GM12878 (cell line): ENCODE measurements around the gene MGAT4B. TPM values are rescaled to one million over a fixed set of nuclear protein-coding genes. Genes with fewer than 3 reads are reported as not detected.

Source experiments
- ATAC-seq: fragments of 200-7000 bp; cut with Tn5 transposase; 3 replicates; pipeline ENCODE4 v1.9.1; 2020; ENCODE audit warnings: mild to moderate bottlenecking, moderate library complexity
- BruUV-seq: library from RNA; stranded (reverse); fragments of 400-500 nt; replicated peaks from 2 replicates; lab custom pipeline; 2021; lab: Mats Ljungman, UMichigan
- CTCF ChIA-PET: fragments of 300-600 bp; sonication (Branson Sonifier 250); formaldehyde crosslinking; extraction: SDS; loops from one replicate; lab custom pipeline; 2021; ENCODE audit warnings: inconsistent platforms; lab: Yijun Ruan, JAX
- POLR2A ChIA-PET: fragments of 350-600 bp; formaldehyde crosslinking; extraction: SDS; loops from one replicate; lab custom pipeline; 2021; ENCODE audit warnings: inconsistent platforms; lab: Charles Lee
- RAD21 ChIA-PET: fragments of 300-600 bp; sonication (Branson Sonifier 250); formaldehyde crosslinking; loops from one replicate; lab custom pipeline; 2023; ENCODE audit warnings: antibody characterized with exemption; ENCODE audit not compliant: unreplicated experiment; lab: Charles Lee
- SMC1A ChIA-PET: fragments of 300-600 bp; sonication (Branson Sonifier 250); formaldehyde crosslinking; loops from one replicate; lab custom pipeline; 2023; ENCODE audit not compliant: unreplicated experiment, uncharacterized antibody; lab: Charles Lee
- DNase-seq: peaks from one replicate; pipeline ENCODE4 v3.0.0-alpha.2; 2011; ENCODE audit warnings: low read depth, low spot score
- FAIRE-seq: peaks from 3 replicates; lab custom pipeline; 2011; peaks lifted over from hg19 to GRCh38; lab: Jason Lieb, UNC
- H2AFZ ChIP-seq: 2 replicates; pipeline ENCODE4 v1.6.0; 2011; ENCODE audit warnings: low read depth, low read length, control low read depth; ENCODE audit not compliant: control insufficient read depth
- H3K27ac ChIP-seq: 2 replicates; pipeline ENCODE4 v1.5.1; 2011; ENCODE audit warnings: control low read depth; ENCODE audit not compliant: control insufficient read depth, insufficient read depth
- H3K27me3 ChIP-seq, 2 experiments: replicated peaks in 1 of 2; 2 replicates each; pipeline versions ENCODE4 v1.6.0 to v1.6.1; 2011; ENCODE audit warnings: low read length in 1 of 2; ENCODE audit not compliant: control insufficient read depth in 2 of 2, insufficient read depth in 2 of 2
- H3K36me3 ChIP-seq, 2 experiments: 2 replicates each; pipeline ENCODE4 v1.5.1; 2011; ENCODE audit warnings: low read length in 1 of 2; ENCODE audit not compliant: control insufficient read depth in 2 of 2, insufficient read depth in 2 of 2
- H3K4me1 ChIP-seq: 2 replicates; pipeline ENCODE4 v1.6.1; 2011; ENCODE audit warnings: mild to moderate bottlenecking, low read length, moderate library complexity, mixed read lengths; ENCODE audit not compliant: control insufficient read depth, insufficient read depth
- H3K4me2 ChIP-seq: 2 replicates; pipeline ENCODE4 v1.6.0; 2011; ENCODE audit warnings: control low read depth; ENCODE audit not compliant: control insufficient read depth, insufficient read depth
- H3K4me3 ChIP-seq: fragments of 200-600 bp; sonication (generic); 2 replicates; pipeline ENCODE4 v1.5.1; 2016
- H3K79me2 ChIP-seq: 2 replicates; pipeline ENCODE4 v1.6.0; 2011; ENCODE audit warnings: low read length; ENCODE audit not compliant: control insufficient read depth, insufficient read depth
- H3K9ac ChIP-seq: 2 replicates; pipeline ENCODE4 v1.8.0; 2011; ENCODE audit warnings: low read length, control low read depth, mixed read lengths; ENCODE audit not compliant: control insufficient read depth, insufficient read depth
- H3K9me3 ChIP-seq: replicated peaks from 3 replicates; pipeline ENCODE4 v1.5.1; 2011; ENCODE audit warnings: mild to moderate bottlenecking, low read length; ENCODE audit not compliant: control insufficient read depth, insufficient read depth
- H4K20me1 ChIP-seq: 2 replicates; pipeline ENCODE4 v1.6.0; 2011; ENCODE audit not compliant: control insufficient read depth, insufficient read depth
- ATF2 ChIP-seq: IDR thresholded peaks from 2 replicates; pipeline ENCODE4 v1.6.1; 2012; ENCODE audit warnings: low read length, inconsistent platforms
- BMI1 ChIP-seq: fragments of 450-650 bp; IDR thresholded peaks from 2 replicates; pipeline ENCODE4 v1.6.1; 2016; ENCODE audit warnings: mild to moderate bottlenecking, moderate library complexity, borderline replicate concordance
- DPF2 ChIP-seq: fragments of 450-650 bp; IDR thresholded peaks from 2 replicates; pipeline ENCODE4 v1.6.1; 2017; ENCODE audit warnings: mild to moderate bottlenecking
- FOS ChIP-seq: IDR thresholded peaks from 3 replicates; pipeline ENCODE4 v1.6.1; 2011; ENCODE audit warnings: borderline replicate concordance; ENCODE audit not compliant: insufficient read length; ENCODE audit errors: extremely low read depth
- JUNB ChIP-seq: IDR thresholded peaks from 2 replicates; pipeline ENCODE4 v1.6.1; 2016; ENCODE audit warnings: antibody characterized with exemption, mild to moderate bottlenecking
- MTA3 ChIP-seq: IDR thresholded peaks from 2 replicates; pipeline ENCODE4 v1.6.1; 2012; ENCODE audit warnings: low read length, inconsistent platforms, borderline replicate concordance
- PAX8 ChIP-seq: fragments of 450-650 bp; IDR thresholded peaks from 2 replicates; pipeline ENCODE4 v1.6.1; 2017; ENCODE audit warnings: mild to moderate bottlenecking, moderate library complexity
- POU2F2 ChIP-seq: IDR thresholded peaks from 3 replicates; pipeline ENCODE4 v1.6.1; 2011; ENCODE audit warnings: low read depth, mild to moderate bottlenecking, low read length, borderline replicate concordance
- PRDM15 ChIP-seq: fragments of 450-650 bp; formaldehyde crosslinking; IDR thresholded peaks from 2 replicates; pipeline ENCODE4 v1.4.0; 2020; ENCODE audit warnings: mild to moderate bottlenecking, moderate library complexity
- SMAD1 ChIP-seq: fragments of 450-650 bp; IDR thresholded peaks from 2 replicates; pipeline ENCODE4 v1.6.1; 2018; ENCODE audit warnings: mild to moderate bottlenecking, low read depth; ENCODE audit not compliant: partially characterized antibody
- ZBTB40 ChIP-seq: fragments of 450-650 bp; IDR thresholded peaks from 2 replicates; pipeline ENCODE4 v1.6.1; 2016; ENCODE audit warnings: mild to moderate bottlenecking, moderate library complexity, borderline replicate concordance
- ZNF207 ChIP-seq: fragments of 450-650 bp; IDR thresholded peaks from 2 replicates; pipeline ENCODE4 v1.6.1; 2014; ENCODE audit warnings: antibody characterized with exemption, mild to moderate bottlenecking, borderline replicate concordance
- ZNF384 ChIP-seq: IDR thresholded peaks from 2 replicates; pipeline ENCODE4 v1.6.1; 2012; ENCODE audit warnings: low read depth, mild to moderate bottlenecking, low read length, improper control_type of control experiment, borderline replicate concordance
- WGBS: methylation state at CpG from one replicate; pipeline ENCODE4 v1.1.6; 2016; ENCODE audit warnings: low lambda C conversion rate; ENCODE audit not compliant: insufficient replicate concordance, insufficient coverage; ENCODE audit errors: missing lambda C conversion rate; 5-methylcytosine and 5-hydroxymethylcytosine counted together
- in situ Hi-C: fragments of 300-500 bp; cut with MboI; formaldehyde crosslinking; loops from 9 replicates; pipeline ENCODE4 v1.14.3; 2018; ENCODE audit warnings: mixed read lengths
- intact Hi-C: fragments of 100-400 bp; cut with micrococcal nuclease; formaldehyde crosslinking; loops from one replicate; pipeline ENCODE4 v1.14.2; 2022; ENCODE audit not compliant: unreplicated experiment
- polyA plus RNA-seq, 11 experiments: library from polyadenylated mRNA; depleted of rRNA in 4 of 11; unstranded in 6 of 11; stranded (reverse) in 5 of 11; fragments of >200 nt; fragmentation: Nextera tagmentation in 4 of 11; fragmentation: Illumina TruSeq in 1 of 11; extraction: Ambion mirVana in 4 of 11; extraction: Trizol in 1 of 11; gene quantifications; 1 replicate in 1 of 11; 2 replicates in 10 of 11; pipeline versions ENCODE4 v1.2.1 to v1.2.3, GENCODE V29; 2011 to 2016; ENCODE audit warnings: inconsistent platforms in 2 of 11, missing spikeins in 2 of 11, low read depth in 1 of 11
- total RNA-seq, 4 experiments: library from RNA; depleted of rRNA in 3 of 4; stranded (reverse); fragments of >200 nt in 3 of 4; fragmentation: Illumina TruSeq in 1 of 4; extraction: Trizol in 1 of 4; gene quantifications; 2 replicates each; pipeline versions ENCODE4 v1.2.1 to v1.2.3, GENCODE V29; 2013 to 2021
- TF ChIP-seq, protein P1 (sequence below): IDR thresholded peaks from 2 replicates; pipeline ENCODE4 v1.6.1; 2011; ENCODE audit warnings: borderline replicate concordance, low read depth, mild to moderate bottlenecking, moderate library complexity, mixed read lengths, low read length; ENCODE audit not compliant: insufficient read depth; ENCODE audit errors: extremely low read length

MGAT4B gene
- total and polyA plus RNA-seq, 10 of the 15 experiments (the other 5 are each of a cell fraction or from before 2014, with no cell fraction given), result 0.60 to 82.5 (median 34.4) TPM; not detected in 1

GRCh38 chr5:179769271-179769670, 37.4 kb downstream of the MGAT4B start:
- SMC1A ChIA-PET, result no interaction called here
- no peaks in the 10 kb centered on the region for H4K20me1 ChIP-seq
- intact Hi-C loops (loop anchor here (10.0 kb wide), 1 partner anchor 206 kb away; no protein-coding TSS in a partner anchor), in situ Hi-C loops (no loop called here)
- H2AFZ ChIP-seq, result no peak overlapping the region
- ATAC-seq, result no peak
- no peaks in the 10 kb centered on the region for H3K9me3 ChIP-seq
- RAD21 ChIA-PET, result no interaction called here
- H3K4me3 ChIP-seq, result no peak overlapping the region
- no peaks in the 10 kb centered on the region for H3K27me3 ChIP-seq
- H3K36me3 ChIP-seq, result peaks cover 24 to 35% of the 10 kb centered on the region in 2 experiments
- no TSS peak for BruUV-seq
- CTCF ChIA-PET, result interaction anchor here (1.0 kb wide), 1 partner anchor 25 kb away, joined by 3 read pairs; the partner anchor contains the start of gene LTC4S
- FAIRE-seq, result no peak
- H3K4me2 ChIP-seq, result no peak overlapping the region
- no peaks in the 10 kb centered on the region; the same call in 1 of the 2 replicates for H3K79me2 ChIP-seq
- WGBS, result 73% methylated on average over 6 of the region's 6 CpGs
- POLR2A ChIA-PET, result interaction anchor here (0.7 kb wide), 1 partner anchor 151 kb away, joined by 3 read pairs; no protein-coding TSS in a partner anchor
- no peak for DNase-seq
- no peaks in the 10 kb centered on the region for H3K4me1 ChIP-seq
- H3K27ac ChIP-seq, result no peak overlapping the region
- H3K9ac ChIP-seq, result no peak overlapping the region
- TF ChIP-seq DPF2, result no peak
- no peak for TF ChIP-seq JUNB
- TF ChIP-seq ZNF384, result no peak
- TF ChIP-seq ZNF207, result no peak
- no peak for TF ChIP-seq PRDM15
- no peak for TF ChIP-seq SMAD1
- no peak for TF ChIP-seq BMI1
- TF ChIP-seq, protein P1, sequence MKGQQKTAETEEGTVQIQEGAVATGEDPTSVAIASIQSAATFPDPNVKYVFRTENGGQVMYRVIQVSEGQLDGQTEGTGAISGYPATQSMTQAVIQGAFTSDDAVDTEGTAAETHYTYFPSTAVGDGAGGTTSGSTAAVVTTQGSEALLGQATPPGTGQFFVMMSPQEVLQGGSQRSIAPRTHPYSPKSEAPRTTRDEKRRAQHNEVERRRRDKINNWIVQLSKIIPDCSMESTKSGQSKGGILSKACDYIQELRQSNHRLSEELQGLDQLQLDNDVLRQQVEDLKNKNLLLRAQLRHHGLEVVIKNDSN, result no peak
- no peak for TF ChIP-seq ZBTB40
- TF ChIP-seq MTA3, result no peak
- no peak for TF ChIP-seq PAX8
- TF ChIP-seq ATF2, result no peak
- no peak for TF ChIP-seq FOS
- no peak for TF ChIP-seq POU2F2
